GM18517 (cell line): ENCODE data around the gene TF.

Experiments used
- ATAC-seq: cut with Tn5 transposase; IDR thresholded peaks from one replicate; pipeline ENCODE4 v1.9.1; 2021; ENCODE audit warnings: mild to moderate bottlenecking, moderate library complexity; ENCODE audit not compliant: unreplicated experiment

TF gene

DNA sequence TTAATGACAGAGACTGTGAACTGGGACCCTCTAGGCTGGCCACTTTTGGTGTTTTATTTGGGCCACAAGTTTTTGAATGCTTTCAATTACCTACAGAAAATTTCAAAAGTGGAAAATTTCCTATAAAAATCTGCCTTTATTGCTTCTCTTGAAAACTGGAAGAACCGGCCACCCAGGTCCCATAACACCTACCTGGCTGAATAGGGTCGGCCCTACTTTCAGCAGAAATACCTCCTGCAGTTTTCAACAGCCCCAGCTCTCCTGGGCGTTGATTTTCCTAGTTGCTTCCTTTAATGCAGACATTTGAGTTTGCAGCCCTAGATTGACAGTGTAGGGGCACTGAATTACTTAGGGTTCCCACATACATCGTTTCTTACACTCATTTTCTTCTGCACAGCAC is 58.7 kb downstream of the TF start:
- ATAC-seq, result no peak

DNA sequence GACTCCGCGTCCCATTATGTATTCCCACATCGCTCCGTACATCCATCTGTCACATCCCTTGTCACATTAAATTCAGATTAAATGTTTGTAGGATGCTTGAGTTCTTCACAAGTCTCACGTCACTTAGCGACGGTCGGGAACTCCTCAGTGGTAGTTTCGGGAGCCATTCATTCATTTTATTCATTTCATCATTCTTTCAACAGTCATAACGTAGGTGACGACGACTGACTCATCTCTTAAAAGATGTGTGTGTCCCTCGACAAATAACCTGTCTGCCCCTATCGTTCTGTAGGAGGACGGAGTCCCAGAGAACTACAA is 59.1 kb downstream of the TF start:
- no peak for ATAC-seq

- peak; percentile 97 for ATAC-seq
These were observed 59.7 kb downstream of the TF start, which contains the start of gene SRPRB for GRCh38 chr3:133805702-133806475. TSS of gene SRPRB (plus strand) at chr3:133805815. CDS start at chr3:133805849, 34 bp downstream.

- no peak for ATAC-seq
These were observed 66.7 kb downstream of the TF start for GRCh38 chr3:133812872-133813271.

GRCh38 chr3:133815386-133815785 is 69.2 kb downstream of the TF start:
- no peak for ATAC-seq

GRCh38 chr3:133820129-133820528 is 73.9 kb downstream of the TF start:
- no peak for ATAC-seq

DNA sequence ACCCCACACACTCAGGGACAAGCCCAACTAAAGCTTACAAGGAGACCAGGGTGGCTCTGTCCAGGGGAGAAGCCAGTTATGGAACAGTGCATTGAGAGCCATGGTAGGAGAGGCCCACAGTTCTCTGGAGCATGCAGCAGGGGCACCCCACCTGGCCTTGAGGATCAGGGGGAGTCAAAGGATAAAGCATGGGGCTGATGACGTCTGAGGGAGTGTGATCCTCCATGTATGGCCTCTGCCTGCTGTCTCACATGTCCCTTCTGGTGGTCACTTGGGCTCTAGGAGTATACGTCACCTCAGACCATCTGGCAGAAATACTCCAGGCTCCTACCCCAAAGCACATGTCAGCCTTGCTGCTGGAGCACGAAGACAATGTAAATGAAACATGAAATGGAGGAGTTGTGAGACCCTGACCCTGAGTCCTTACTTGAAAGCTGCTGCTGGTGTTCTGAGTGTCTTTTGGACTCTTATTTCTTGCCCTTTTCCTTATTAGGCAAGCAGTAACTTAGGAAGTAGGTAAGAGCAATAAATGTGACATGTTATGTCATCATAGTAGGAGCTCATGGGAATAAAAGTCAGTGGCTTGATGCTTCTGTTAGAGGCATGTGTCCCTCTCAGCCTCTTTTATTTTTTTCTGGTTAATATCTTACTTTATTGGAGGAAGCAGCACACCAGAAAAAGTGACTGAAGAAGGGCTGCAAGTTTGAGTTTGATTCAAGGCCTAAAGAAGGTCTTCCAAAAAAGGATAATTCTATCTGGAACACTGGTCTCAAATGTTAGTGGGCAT is 74.9 kb downstream of the TF start:
- no peak for ATAC-seq

DNA sequence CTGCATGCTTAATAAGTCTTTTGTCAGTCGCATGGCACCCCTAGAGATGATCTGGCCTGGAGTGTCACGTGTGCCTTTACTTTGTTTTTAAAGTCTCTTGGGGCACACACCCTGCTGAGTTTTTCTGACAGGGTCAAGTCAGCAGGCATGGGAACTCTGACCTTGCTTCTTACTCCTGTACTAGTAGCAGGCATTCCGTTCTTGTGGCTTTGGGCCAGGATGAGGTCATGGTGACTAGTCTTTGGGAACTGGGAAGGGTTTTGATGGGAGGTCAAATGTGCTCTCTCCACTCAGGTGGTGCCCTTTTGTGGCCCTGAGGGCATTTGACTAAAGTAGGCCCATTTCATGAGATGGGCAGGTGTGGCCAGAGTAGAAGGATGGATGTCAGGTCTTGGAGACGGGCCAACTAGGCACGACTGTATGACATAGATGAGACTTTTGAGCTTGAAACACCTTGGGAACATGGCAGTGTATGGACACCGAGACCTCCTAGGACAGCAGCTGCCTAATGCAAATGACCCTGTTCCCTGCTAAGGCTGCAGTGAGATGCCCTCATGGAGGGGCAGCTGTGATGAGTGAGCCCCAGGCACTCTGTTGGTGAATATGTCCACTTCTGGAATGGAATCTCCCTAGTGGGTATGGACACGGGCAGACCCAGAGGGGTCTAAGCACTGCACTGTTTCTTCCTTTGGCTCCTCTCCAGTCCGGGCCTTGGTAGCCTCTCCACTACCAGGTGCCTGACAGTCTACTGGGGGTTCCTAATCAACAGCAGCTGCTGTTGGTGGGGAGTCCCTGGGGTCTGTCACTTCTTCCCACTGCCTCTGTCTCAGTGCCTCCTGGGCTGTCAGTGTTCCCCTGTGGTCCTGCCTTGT is 75.8 kb downstream of the TF start:
- no peak for ATAC-seq

- ATAC-seq, result no peak
These were observed 78.8 kb downstream of the TF start for GRCh38 chr3:133824961-133825485.

DNA sequence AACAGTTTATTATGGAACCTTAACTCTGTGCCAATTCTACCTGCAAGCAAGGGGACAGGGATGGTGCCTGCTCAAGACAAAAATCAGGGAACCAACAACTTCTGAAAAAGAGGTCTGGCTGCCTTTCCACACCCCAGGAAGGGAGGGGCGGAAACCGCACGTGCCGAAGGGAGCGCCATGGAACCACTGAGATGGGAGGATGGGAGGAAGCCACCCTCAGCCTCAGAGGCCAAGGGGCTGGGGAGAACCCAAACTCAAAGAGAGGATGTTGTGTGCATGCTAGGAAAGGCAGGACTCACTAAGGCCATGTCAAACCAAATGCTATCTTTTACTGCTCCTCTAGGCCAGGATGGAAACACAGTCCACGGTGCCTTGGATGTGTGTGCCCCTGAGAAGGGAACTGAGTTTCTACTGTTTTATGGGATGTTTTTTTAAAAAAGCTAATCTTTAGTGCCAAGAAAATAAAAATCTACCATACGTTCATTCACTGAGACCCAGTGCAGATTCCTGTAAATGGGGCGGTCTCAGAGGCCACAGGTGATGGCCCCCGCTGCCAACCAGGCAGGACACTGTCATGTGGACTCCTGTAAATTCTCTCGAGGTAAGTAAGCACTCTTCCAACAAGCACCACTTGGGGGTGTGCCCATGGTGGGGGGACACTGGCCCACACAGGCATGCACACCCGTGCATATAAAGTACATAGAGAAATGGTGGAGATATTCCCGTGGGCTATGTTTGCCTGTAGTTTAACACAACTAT is 80.0 kb downstream of the TF start:
- no peak for ATAC-seq

DNA sequence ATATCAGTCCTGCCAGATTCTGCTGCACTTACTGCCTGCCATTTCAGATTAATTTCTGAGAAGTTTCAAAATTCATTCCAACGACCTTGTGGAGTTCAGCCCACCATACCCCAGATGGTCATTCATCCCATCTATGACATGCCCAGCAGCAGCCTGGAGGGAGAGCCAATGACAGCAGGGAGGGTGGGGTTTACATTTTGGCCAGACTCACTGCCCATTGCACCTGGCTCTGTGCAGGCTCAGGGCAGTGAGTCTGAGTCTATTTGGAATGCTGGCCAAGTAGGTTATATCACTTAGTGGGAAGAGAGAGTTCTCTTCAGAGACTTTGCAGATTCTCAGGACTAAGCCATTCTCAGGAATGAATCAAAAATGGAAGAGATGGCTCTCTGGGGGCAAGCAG is 80.9 kb downstream of the TF start:
- no peak for ATAC-seq

GRCh38 chr3:133827684-133828083 is 81.5 kb downstream of the TF start:
- ATAC-seq, result no peak

GRCh38 chr3:133828576-133829309 is 82.5 kb downstream of the TF start:
- no peak for ATAC-seq

DNA sequence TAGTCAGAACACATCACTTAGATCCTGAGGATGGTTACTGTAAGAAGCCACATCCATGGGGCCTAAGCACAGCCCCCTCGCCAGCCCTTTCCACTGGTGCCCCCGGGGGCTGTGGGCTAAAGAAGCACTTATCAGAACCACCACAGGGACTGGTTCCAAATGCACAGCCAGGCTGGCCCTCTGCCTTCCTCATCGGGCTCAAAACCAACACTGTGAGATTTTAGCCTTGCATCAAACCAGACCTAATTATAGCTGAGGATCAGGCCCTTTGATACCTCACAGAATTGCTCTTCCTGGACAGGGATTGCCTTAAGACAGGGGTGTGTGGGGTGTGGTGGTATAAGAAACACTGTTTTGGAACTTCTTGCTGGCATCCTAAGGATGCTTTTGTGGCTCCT is 83.1 kb downstream of the TF start:
- no peak for ATAC-seq

- ATAC-seq, result no peak
These were observed 83.9 kb downstream of the TF start for GRCh38 chr3:133830071-133830470.

DNA sequence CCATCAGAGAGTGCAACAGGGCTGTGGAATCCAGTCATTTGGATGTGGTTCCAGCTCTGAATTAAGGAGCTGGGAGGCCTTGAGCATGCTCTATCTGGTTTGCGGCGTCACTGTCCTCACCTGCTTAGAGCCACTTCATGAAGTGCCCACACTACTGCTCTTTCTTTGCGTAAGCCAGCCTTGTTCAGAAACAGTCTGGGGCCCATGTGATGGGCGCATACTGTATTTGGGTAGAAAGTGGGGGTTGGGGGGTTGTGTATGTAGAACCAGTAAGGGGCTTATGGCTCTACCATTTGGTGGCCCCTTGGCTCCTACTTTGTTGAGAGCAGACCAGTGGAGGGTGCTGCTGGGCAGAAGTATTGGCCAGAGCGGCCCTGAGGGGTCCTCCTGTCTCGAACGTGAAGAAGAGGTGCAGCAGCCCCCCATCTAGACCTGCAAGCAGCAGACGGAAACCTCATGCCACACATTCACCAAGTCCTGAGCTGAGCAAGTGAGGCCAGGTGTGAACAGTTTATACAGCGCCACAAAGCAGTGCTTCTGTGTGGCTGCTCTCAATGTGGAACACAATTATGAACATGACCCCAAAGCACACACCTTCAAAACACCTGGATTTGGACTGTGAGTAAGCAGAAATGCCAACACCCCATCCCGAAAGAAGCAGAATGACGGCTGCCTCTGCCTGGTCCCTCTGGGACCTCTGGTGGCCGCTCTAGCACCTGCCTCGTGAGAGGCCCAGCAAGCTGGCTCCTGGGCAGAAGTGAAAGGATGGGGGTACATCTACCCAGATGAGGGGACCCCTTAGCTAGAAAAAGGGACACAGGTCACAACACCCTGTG is 86.0 kb downstream of the TF start:
- no peak for ATAC-seq

- no peak for ATAC-seq
These were observed 86.6 kb downstream of the TF start for GRCh38 chr3:133832802-133833144.

DNA sequence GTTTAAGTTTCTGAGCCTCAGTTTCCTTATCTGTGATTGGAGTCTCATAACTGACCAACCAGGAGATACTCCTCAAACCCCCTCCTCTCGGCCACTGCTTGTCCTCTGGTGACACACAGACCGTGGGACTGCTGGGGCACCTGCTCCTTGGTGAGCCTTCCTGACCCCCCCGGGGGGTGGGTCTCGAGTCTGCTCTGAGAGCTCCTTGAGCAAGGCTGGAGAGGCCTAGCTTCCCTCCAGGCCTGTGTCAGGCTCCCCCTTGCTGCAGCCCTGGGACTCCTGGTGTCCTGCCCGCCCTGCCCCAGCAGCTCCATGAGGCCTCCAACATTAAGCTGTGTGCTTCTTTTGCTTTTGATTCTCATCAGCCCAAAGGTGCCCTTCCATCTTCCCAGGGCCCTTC is 87.1 kb downstream of the TF start:
- ATAC-seq, result no peak
